ENCODE measurements around the gene FZD2. TPM values are rescaled to one million over a fixed set of nuclear protein-coding genes. Genes with fewer than 3 reads are reported as not detected.

The FZD2 gene
- total RNA-seq, 4 donors from 2014 or later: 0.26 to 22.8 (median 9.0) TPM

- peak overlapping the region; percentile 61 to 83 for H3K4me3 ChIP-seq
- H3K27ac ChIP-seq: peak overlapping the region; percentile 88 to 89
- DNase-seq: peak; percentile 36 to 38
- TF ChIP-seq POLR2A (IDR thresholded peaks at IDR 0.05): no peak
- no peak for TF ChIP-seq CTCF (IDR thresholded peaks at IDR 0.05)
- H3K27me3 ChIP-seq: no peaks in the 10 kb centered on the region
- H3K36me3 ChIP-seq: no peaks in the 10 kb centered on the region
- H3K4me1 ChIP-seq: no peaks in the 10 kb centered on the region
- no peaks in the 10 kb centered on the region for H3K9me3 ChIP-seq
- intact Hi-C loops (cut with DNase I; ENCODE audit: low total_unique reads): no loop called here
These were observed 484 bp downstream of the FZD2 start for GRCh38 chr17:44557651-44558285.

GRCh38 chr17:44558334-44558709 is 1.0 kb downstream of the FZD2 start:
- no peaks in the 10 kb centered on the region for H3K4me1 ChIP-seq
- TF ChIP-seq POLR2A (IDR thresholded peaks at IDR 0.05): no peak
- no peak for TF ChIP-seq CTCF (IDR thresholded peaks at IDR 0.05)
- intact Hi-C loops (cut with DNase I; ENCODE audit: low total_unique reads): no loop called here
- no peaks in the 10 kb centered on the region for H3K36me3 ChIP-seq
- peak in 1 of 2 donors; percentile 16 for DNase-seq
- no peaks in the 10 kb centered on the region for H3K9me3 ChIP-seq
- no peaks in the 10 kb centered on the region for H3K27me3 ChIP-seq
- peak overlapping the region; percentile 61 to 83 for H3K4me3 ChIP-seq
- H3K27ac ChIP-seq: peak overlapping the region; percentile 88 to 89

GRCh38 chr17:44558710-44559633 is 1.7 kb downstream of the FZD2 start:
- DNase-seq: peak; percentile 17 to 22
- Histone ChIP-seq H3K27ac (peak overlapping the region in 1 of 2 donors; percentile 28), H3K4me3 (no peak overlapping the region), H3K4me1 (no peaks in the 10 kb centered on the region), H3K9me3 (no peaks in the 10 kb centered on the region), H3K36me3 (no peaks in the 10 kb centered on the region), H3K27me3 (no peaks in the 10 kb centered on the region)
- TF ChIP-seq POLR2A (IDR thresholded peaks at IDR 0.05) (no peak), CTCF (IDR thresholded peaks at IDR 0.05) (no peak)
- intact Hi-C loops (cut with DNase I; ENCODE audit: low total_unique reads): no loop called here

- no peaks in the 10 kb centered on the region for H3K4me1 ChIP-seq
- H3K9me3 ChIP-seq: no peaks in the 10 kb centered on the region
- peak overlapping the region in 1 of 2 donors; percentile 28 for H3K27ac ChIP-seq
- intact Hi-C loops (cut with DNase I; ENCODE audit: low total_unique reads): no loop called here
- TF ChIP-seq POLR2A (IDR thresholded peaks at IDR 0.05): no peak
- no peak for TF ChIP-seq CTCF (IDR thresholded peaks at IDR 0.05)
- H3K36me3 ChIP-seq: no peaks in the 10 kb centered on the region
- no peaks in the 10 kb centered on the region for H3K27me3 ChIP-seq
- DNase-seq: no peak
- no peak overlapping the region for H3K4me3 ChIP-seq
These were observed 2.6 kb downstream of the FZD2 start for GRCh38 chr17:44559634-44560554.
